HepG2 (cell line): Measurements from ENCODE around the gene TMPRSS11F. TPM values are rescaled to one million over a fixed set of nuclear protein-coding genes. Genes with fewer than 3 reads are reported as not detected.

ENCODE experiments used
- ATAC-seq: fragments of 200-7000 bp; cut with Tn5 transposase; 3 replicates; pipeline ENCODE4 v1.9.1; 2020; ENCODE audit warnings: mild to moderate bottlenecking, moderate library complexity
- BruUV-seq: library from RNA; stranded (reverse); fragments of 400-500 nt; replicated peaks from 2 replicates; lab custom pipeline; 2021; lab: Mats Ljungman, UMichigan
- CTCF ChIA-PET: fragments of 300-600 bp; formaldehyde crosslinking; extraction: SDS; loops from one replicate; lab custom pipeline; 2021; ENCODE audit warnings: low total read pairs, inconsistent platforms, low intra/inter-chr PET ratio; lab: Yijun Ruan, JAX
- POLR2A ChIA-PET: fragments of 350-600 bp; sonication (Branson Sonifier 250); formaldehyde crosslinking; loops from one replicate; lab custom pipeline; 2020; ENCODE audit warnings: antibody characterized with exemption, inconsistent platforms; lab: Yijun Ruan, JAX
- DNase-seq: peaks from one replicate; pipeline ENCODE4 v3.0.0-alpha.2; 2015; ENCODE audit warnings: low spot score
- FAIRE-seq: peaks from 3 replicates; lab custom pipeline; 2011; peaks lifted over from hg19 to GRCh38; lab: Jason Lieb, UNC
- H2AFZ ChIP-seq: one replicate; pipeline ENCODE4 v1.6.1; 2011; ENCODE audit warnings: low read length, inconsistent platforms
- H3K27ac ChIP-seq: fragments of 300-600 bp; 3 replicates; pipeline ENCODE4 v1.8.0; 2011; ENCODE audit warnings: mixed run types, mild to moderate bottlenecking, mixed read lengths, low read length, inconsistent platforms; ENCODE audit not compliant: insufficient read depth; ENCODE audit errors: extremely low read length
- H3K27me3 ChIP-seq, 2 experiments: fragments of 200-600 bp in 1 of 2; 2 replicates in 1 of 2; 3 replicates in 1 of 2; pipeline versions ENCODE4 v1.6.0 to v1.8.0; 2011; ENCODE audit warnings: low read length in 2 of 2, mild to moderate bottlenecking in 2 of 2, moderate library complexity in 2 of 2, inconsistent platforms in 1 of 2; ENCODE audit not compliant: insufficient read depth in 2 of 2, control insufficient read depth in 1 of 2
- H3K36me3 ChIP-seq, 2 experiments: fragments of 200-600 bp in 1 of 2; replicated peaks in 1 of 2; 2 replicates in 1 of 2; 3 replicates in 1 of 2; pipeline versions ENCODE4 v1.5.1 to v1.8.0; 2011; ENCODE audit warnings: low read length in 2 of 2, inconsistent platforms in 1 of 2; ENCODE audit not compliant: insufficient read depth in 2 of 2, control insufficient read depth in 1 of 2
- H3K4me1 ChIP-seq: 2 replicates; pipeline ENCODE4 v1.5.1; 2012; ENCODE audit warnings: low read length, inconsistent platforms; ENCODE audit not compliant: insufficient read depth
- H3K4me2 ChIP-seq: 2 replicates; pipeline ENCODE4 v1.6.0; 2011; ENCODE audit warnings: low read depth, low read length, inconsistent platforms
- H3K4me3 ChIP-seq, 3 experiments: fragments of 200-600 bp in 1 of 3; sonication (generic), shearing (Covaris generic) in 1 of 3; replicated peaks in 1 of 3; 2 replicates each; pipeline ENCODE4 v1.5.1; 2011 to 2016; ENCODE audit warnings: low read length in 3 of 3, inconsistent platforms in 2 of 3, low read depth in 2 of 3, mild to moderate bottlenecking in 2 of 3, control low read depth in 1 of 3, mixed read lengths in 1 of 3; ENCODE audit not compliant: insufficient read depth in 1 of 3
- H3K79me2 ChIP-seq: one replicate; pipeline ENCODE4 v1.6.1; 2011; ENCODE audit warnings: low read length, inconsistent platforms; ENCODE audit not compliant: insufficient read depth
- H3K9ac ChIP-seq: 2 replicates; pipeline ENCODE4 v1.6.0; 2011; ENCODE audit warnings: mild to moderate bottlenecking, low read depth, low read length, inconsistent platforms; ENCODE audit not compliant: insufficient read depth
- H3K9me3 ChIP-seq: 2 replicates; pipeline ENCODE4 v1.5.1; 2012; ENCODE audit warnings: mild to moderate bottlenecking, low read length
- H4K20me1 ChIP-seq: 2 replicates; pipeline ENCODE4 v1.6.0; 2011; ENCODE audit warnings: inconsistent platforms, mild to moderate bottlenecking, low read length, moderate library complexity; ENCODE audit not compliant: insufficient read depth
- KLF9 ChIP-seq: IDR thresholded peaks from 2 replicates; pipeline ENCODE4 v1.6.1; 2016; ENCODE audit warnings: low read depth
- NCOA2 ChIP-seq: sonication (generic); formaldehyde crosslinking; IDR thresholded peaks from 2 replicates; pipeline ENCODE4 v1.8.0; 2022; ENCODE audit warnings: inconsistent platforms
- NFKB2 ChIP-seq: sonication (generic); formaldehyde crosslinking; IDR thresholded peaks from 2 replicates; pipeline ENCODE4 v1.4.0; 2020; ENCODE audit warnings: missing genetic modification reagents, borderline replicate concordance
- NKX3-1 ChIP-seq: sonication (generic); formaldehyde crosslinking; IDR thresholded peaks from 2 replicates; pipeline ENCODE4 v1.5.0; 2020; ENCODE audit warnings: missing genetic modification reagents
- REXO4 ChIP-seq: sonication (generic); formaldehyde crosslinking; IDR thresholded peaks from 2 replicates; pipeline ENCODE4 v1.8.0; 2022; ENCODE audit warnings: missing genetic modification reagents, mild to moderate bottlenecking, borderline replicate concordance
- SSRP1 ChIP-seq: IDR thresholded peaks from 2 replicates; pipeline ENCODE4 v1.6.1; 2016; ENCODE audit warnings: control low read depth
- ZFP62 ChIP-seq: sonication (generic); formaldehyde crosslinking; IDR thresholded peaks from 2 replicates; pipeline ENCODE4 v1.4.0; 2020; ENCODE audit warnings: missing genetic modification reagents
- ZNF629 ChIP-seq: sonication (generic); formaldehyde crosslinking; conservative IDR thresholded peaks from 2 replicates; pipeline ENCODE4 v1.5.0; 2020; ENCODE audit warnings: missing genetic modification reagents
- ZNF792 ChIP-seq: IDR thresholded peaks from 2 replicates; pipeline ENCODE4 v1.6.1; 2016
- WGBS: methylation state at CpG from one replicate; pipeline ENCODE4 v1.1.6; 2017; ENCODE audit warnings: low lambda C conversion rate; 5-methylcytosine and 5-hydroxymethylcytosine counted together
- in situ Hi-C: cut with HindIII; loops from 2 replicates; pipeline ENCODE4 v1.10.0; 2017; ENCODE audit warnings: low pct_unique_long_range_greater_than_20kb; ENCODE audit not compliant: extremely low pct_ligation_motif_present
- intact Hi-C: fragments of 100-400 bp; cut with micrococcal nuclease; formaldehyde crosslinking; loops from one replicate; pipeline ENCODE4 v1.10.0; 2022; ENCODE audit not compliant: unreplicated experiment
- polyA plus RNA-seq, 8 experiments: library from polyadenylated mRNA; depleted of rRNA in 3 of 8; stranded (reverse) in 7 of 8; unstranded in 1 of 8; fragments of >200 nt; fragmentation: Illumina TruSeq in 4 of 8; extraction: Trizol in 4 of 8; gene quantifications; 2 replicates each; pipeline versions ENCODE4 v1.2.1 to v1.2.3, GENCODE V29; 2011 to 2016; ENCODE audit warnings: low read depth in 4 of 8, missing spikeins in 1 of 8, mixed read lengths in 1 of 8; ENCODE audit not compliant: insufficient read depth in 1 of 8
- total RNA-seq, 5 experiments: library from RNA; depleted of rRNA; stranded (reverse); fragments of >200 nt; fragmentation: Illumina TruSeq; extraction: Trizol; gene quantifications; 2 replicates each; pipeline ENCODE4 v1.2.3, GENCODE V29; 2016; ENCODE audit warnings: low read depth in 1 of 5
- TF ChIP-seq, protein P1 (sequence below): sonication (generic); formaldehyde crosslinking; IDR thresholded peaks from 2 replicates; pipeline ENCODE4 v1.8.0; 2022; ENCODE audit warnings: mild to moderate bottlenecking, missing genetic modification reagents, borderline replicate concordance
- TF ChIP-seq, protein P2 (sequence below): sonication (generic); formaldehyde crosslinking; IDR thresholded peaks from 2 replicates; pipeline ENCODE4 v1.4.0; 2020; ENCODE audit warnings: mild to moderate bottlenecking, missing genetic modification reagents

The TMPRSS11F gene
- total and polyA plus RNA-seq, 2 of the 13 experiments (the other 11 are each of a cell fraction or from before 2014, with no cell fraction given): not detected

DNA sequence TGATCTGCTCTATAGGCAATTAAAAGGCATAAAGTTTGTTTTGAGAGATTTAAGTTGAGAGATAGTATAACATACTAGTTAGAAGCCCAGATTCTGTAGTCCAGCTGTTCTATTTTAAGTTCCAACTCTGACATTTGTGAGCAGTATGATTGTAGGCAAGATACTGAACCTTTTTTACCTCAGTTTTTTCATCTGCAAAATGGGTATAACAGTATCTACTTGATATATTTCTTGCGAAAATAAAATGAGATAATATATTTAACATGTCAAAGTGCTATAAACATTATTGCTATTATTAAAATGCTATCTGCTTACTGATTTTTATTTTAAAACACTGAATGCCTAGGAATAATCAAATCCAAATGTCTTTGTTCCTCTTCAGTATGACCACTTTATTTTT, 19.2 kb downstream of the TMPRSS11F start:
- Histone ChIP-seq H3K4me3 (no peak overlapping the region), H3K79me2 (no peaks in the 10 kb centered on the region), H3K27me3 (no peaks in the 10 kb centered on the region), H3K9me3 (no peaks in the 10 kb centered on the region), H3K4me2 (no peak overlapping the region), H4K20me1 (no peaks in the 10 kb centered on the region), H3K4me1 (no peaks in the 10 kb centered on the region), H2AFZ (no peak overlapping the region), H3K27ac (no peak overlapping the region), H3K36me3 (no peaks in the 10 kb centered on the region), H3K9ac (no peak overlapping the region)
- no TSS peak for BruUV-seq
- no peak for DNase-seq
- FAIRE-seq: no peak
- no peak for ATAC-seq
- in situ Hi-C loops: no loop called here
- WGBS: 2% methylated on average over 1 of the region's 1 CpG
- 0 out of 2 replicates have a peak, but pooled peaks have one; percentile 29 for TF ChIP-seq ZNF629 (CRISPR knock-in tag)
- no peak for TF ChIP-seq ZFP62 (CRISPR knock-in tag)
- intact Hi-C loops: no loop called here
- CTCF ChIA-PET: no interaction called here
- POLR2A ChIA-PET: no interaction called here

DNA sequence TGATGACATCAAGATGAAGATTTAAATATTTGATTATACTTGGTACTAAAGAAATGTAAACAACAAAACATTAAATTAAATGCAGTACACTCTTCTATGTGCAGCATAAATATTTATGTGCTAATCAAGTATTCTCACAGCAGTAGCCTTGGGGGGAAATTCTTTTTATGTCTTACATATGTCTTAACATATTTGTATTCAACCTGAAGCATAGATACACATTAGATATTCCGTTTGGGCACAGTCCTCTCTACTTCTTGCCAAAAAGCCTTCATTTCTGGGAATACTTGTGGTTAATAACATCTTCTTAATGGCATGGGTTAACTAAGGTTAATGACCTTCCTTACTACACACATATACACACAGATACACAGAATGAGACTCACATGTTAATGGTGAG, 19.8 kb downstream of the TMPRSS11F start:
- ATAC-seq (no peak), DNase-seq (no peak), FAIRE-seq (no peak)
- no peak overlapping the region for H3K4me3 ChIP-seq
- H3K4me1 ChIP-seq: no peaks in the 10 kb centered on the region
- no peaks in the 10 kb centered on the region for H4K20me1 ChIP-seq
- H3K4me2 ChIP-seq: no peak overlapping the region
- H3K9me3 ChIP-seq: no peaks in the 10 kb centered on the region
- intact Hi-C loops (loop anchor here (1.0 kb wide), 1 partner anchor 14 kb away; no protein-coding TSS in a partner anchor), in situ Hi-C loops (no loop called here)
- TF ChIP-seq REXO4 (CRISPR knock-in tag): no peak
- TF ChIP-seq NCOA2: no peak
- TF ChIP-seq, protein P1, sequence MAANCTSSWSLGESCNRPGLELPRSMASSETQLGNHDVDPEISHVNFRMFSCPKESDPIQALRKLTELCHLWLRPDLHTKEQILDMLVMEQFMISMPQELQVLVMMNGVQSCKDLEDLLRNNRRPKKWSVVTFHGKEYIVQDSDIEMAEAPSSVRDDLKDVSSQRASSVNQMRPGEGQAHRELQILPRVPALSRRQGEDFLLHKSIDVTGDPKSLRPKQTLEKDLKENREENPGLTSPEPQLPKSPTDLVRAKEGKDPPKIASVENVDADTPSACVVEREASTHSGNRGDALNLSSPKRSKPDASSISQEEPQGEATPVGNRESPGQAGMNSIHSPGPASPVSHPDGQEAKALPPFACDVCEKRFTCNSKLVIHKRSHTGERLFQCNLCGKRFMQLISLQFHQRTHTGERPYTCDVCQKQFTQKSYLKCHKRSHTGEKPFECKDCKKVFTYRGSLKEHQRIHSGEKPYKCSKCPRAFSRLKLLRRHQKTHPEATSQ (CRISPR knock-in tag): no peak
- no peak for TF ChIP-seq NFKB2 (CRISPR knock-in tag)
- TF ChIP-seq, protein P2, sequence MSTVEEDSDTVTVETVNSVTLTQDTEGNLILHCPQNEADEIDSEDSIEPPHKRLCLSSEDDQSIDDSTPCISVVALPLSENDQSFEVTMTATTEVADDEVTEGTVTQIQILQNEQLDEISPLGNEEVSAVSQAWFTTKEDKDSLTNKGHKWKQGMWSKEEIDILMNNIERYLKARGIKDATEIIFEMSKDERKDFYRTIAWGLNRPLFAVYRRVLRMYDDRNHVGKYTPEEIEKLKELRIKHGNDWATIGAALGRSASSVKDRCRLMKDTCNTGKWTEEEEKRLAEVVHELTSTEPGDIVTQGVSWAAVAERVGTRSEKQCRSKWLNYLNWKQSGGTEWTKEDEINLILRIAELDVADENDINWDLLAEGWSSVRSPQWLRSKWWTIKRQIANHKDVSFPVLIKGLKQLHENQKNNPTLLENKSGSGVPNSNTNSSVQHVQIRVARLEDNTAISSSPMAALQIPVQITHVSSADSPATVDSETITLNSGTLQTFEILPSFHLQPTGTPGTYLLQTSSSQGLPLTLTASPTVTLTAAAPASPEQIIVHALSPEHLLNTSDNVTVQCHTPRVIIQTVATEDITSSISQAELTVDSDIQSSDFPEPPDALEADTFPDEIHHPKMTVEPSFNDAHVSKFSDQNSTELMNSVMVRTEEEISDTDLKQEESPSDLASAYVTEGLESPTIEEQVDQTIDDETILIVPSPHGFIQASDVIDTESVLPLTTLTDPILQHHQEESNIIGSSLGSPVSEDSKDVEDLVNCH: no peak
- no peak for TF ChIP-seq KLF9 (CRISPR knock-in tag)
- TF ChIP-seq NKX3-1: no peak
- no peak for TF ChIP-seq ZNF792 (CRISPR knock-in tag)
- TF ChIP-seq SSRP1 (CRISPR knock-in tag): no peak
- no peak overlapping the region for H2AFZ ChIP-seq
- H3K9ac ChIP-seq: no peak overlapping the region
- H3K27me3 ChIP-seq: no peaks in the 10 kb centered on the region
- no peak overlapping the region for H3K27ac ChIP-seq
- CTCF ChIA-PET: no interaction called here
- 0% methylated on average over 1 of the region's 1 CpG for WGBS
- no peaks in the 10 kb centered on the region for H3K36me3 ChIP-seq
- H3K79me2 ChIP-seq: no peaks in the 10 kb centered on the region
- POLR2A ChIA-PET: no interaction called here
- no TSS peak for BruUV-seq
